Cardiac fibroblast (primary cell): ENCODE data around the gene CCRL2.
A peak's percentile ranks its signal among the peaks of the same experiment; 100 is the strongest.
"Not testable (repeated sequence)": the region's sequence is repeated elsewhere in the genome, so short reads cannot be mapped to it uniquely, and the experiment has no call there.

Experiments
- DNase-seq, 2 donors: peaks; one replicate each; pipeline versions ENCODE4 v3.0.0 to v3.0.0-alpha.2; 2010; ENCODE audit warnings: low read depth in 2 of 2
- H3K4me3 ChIP-seq, 2 donors: replicated peaks in 1 of 2; 1 replicate in 1 of 2; 2 replicates in 1 of 2; pipeline ENCODE4 v1.5.1; 2011; ENCODE audit warnings: low read depth in 2 of 2, low read length in 2 of 2, mild to moderate bottlenecking in 2 of 2, moderate library complexity in 1 of 2
- TF ChIP-seq, protein P1 (sequence below): IDR thresholded peaks from one replicate; pipeline ENCODE4 v1.5.1; 2011; ENCODE audit warnings: low read depth, mild to moderate bottlenecking, low read length, inconsistent platforms

CCRL2 gene

DNA sequence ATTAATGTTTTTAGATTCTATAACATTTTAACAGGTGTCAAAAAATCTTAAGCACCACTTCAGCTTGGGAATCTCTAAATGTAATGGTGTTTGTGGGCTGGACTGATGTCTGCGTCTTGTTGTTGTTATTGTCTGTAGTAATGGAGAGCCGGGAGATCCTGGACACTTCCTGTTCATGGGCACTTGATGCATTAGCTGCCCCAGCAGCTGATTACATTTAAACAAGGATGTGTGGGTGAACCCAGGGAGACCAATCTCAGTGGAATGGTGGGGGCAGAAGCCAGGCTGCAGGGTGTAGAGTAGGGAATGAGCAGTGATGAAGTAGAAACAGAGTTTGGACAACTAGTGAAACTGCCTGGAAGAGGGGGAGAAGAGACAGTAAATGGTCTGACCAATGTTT, 8.0 kb upstream of the CCRL2 start:
- TF ChIP-seq, protein P1, sequence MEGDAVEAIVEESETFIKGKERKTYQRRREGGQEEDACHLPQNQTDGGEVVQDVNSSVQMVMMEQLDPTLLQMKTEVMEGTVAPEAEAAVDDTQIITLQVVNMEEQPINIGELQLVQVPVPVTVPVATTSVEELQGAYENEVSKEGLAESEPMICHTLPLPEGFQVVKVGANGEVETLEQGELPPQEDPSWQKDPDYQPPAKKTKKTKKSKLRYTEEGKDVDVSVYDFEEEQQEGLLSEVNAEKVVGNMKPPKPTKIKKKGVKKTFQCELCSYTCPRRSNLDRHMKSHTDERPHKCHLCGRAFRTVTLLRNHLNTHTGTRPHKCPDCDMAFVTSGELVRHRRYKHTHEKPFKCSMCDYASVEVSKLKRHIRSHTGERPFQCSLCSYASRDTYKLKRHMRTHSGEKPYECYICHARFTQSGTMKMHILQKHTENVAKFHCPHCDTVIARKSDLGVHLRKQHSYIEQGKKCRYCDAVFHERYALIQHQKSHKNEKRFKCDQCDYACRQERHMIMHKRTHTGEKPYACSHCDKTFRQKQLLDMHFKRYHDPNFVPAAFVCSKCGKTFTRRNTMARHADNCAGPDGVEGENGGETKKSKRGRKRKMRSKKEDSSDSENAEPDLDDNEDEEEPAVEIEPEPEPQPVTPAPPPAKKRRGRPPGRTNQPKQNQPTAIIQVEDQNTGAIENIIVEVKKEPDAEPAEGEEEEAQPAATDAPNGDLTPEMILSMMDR, result no peak
- DNase-seq, result no peak
- no peak overlapping the region for H3K4me3 ChIP-seq

DNA sequence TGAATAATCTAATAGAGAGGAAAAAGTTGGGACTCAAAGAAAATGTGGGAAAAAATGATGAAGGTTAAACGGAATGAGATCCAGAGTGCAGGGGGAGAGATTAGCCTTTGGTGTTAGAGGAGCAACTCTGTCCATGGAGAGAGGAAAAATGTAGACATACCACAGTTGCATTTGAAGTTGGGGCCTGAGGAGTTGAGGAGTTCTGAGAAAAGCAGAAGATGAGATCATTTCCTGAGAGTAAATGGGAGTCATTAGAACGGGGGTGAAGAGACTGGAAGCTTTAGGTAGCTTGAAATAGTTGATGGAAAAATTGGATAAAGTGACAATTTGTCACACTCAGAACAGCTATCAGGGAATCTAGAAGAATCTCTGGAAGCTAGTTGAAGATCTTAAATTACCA, 7.5 kb upstream of the CCRL2 start:
- no peak overlapping the region for H3K4me3 ChIP-seq
- TF ChIP-seq, protein P1, result no peak
- DNase-seq, result peak in 1 of 2 donors; percentile 38

- DNase-seq, result peak; percentile 57 to 59
- H3K4me3 ChIP-seq, result no peak overlapping the region
- TF ChIP-seq, protein P1, result no peak
Measured at GRCh38 chr3:46400000-46400734, 6.9 kb upstream of the CCRL2 start.

DNA sequence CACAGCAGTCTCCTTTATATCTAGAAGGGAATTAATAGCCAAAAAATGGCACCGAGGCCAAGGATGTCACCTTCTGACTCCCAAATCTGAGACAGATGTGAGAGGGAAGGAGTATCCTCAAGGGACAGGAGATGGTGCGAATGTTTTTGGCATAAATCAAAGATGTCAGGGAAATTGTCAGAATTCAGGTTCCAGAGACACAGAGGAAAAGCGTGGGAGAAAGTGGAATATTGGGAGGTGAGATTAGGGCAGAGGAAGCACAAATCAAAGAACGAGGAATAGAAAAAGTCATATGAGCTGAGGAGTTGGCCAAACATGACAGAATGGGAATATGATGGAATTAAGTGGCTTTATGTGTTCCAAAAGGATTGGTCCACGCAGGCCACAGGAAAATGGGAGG, 6.2 kb upstream of the CCRL2 start:
- no peak overlapping the region for H3K4me3 ChIP-seq
- no peak for DNase-seq
- TF ChIP-seq, protein P1, result no peak

- H3K4me3 ChIP-seq, result no peak overlapping the region
- DNase-seq, result no peak
- TF ChIP-seq, protein P1, result no peak
Measured at GRCh38 chr3:46401579-46401978, 5.5 kb upstream of the CCRL2 start.

DNA sequence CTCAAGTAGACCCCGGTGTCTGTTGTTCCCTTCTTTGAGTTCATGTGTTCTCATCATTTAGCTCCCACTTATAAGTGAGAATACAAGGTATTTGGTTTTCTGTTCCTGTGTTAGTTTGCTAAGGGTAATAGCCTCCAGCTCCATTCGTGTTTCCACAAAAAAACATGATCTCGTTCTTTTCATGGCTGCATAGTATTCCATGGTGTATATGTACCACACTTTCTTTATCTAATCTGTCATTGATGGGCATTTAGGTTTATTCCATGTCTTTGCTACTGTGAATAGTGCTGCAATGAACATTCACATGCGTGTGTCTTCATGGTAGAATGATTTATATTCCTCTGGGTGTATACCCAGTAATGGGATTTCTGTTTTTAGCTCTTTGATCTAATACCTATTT, 4.2 kb upstream of the CCRL2 start:
- not testable (repeated sequence) for DNase-seq, H3K4me3 ChIP-seq

DNA sequence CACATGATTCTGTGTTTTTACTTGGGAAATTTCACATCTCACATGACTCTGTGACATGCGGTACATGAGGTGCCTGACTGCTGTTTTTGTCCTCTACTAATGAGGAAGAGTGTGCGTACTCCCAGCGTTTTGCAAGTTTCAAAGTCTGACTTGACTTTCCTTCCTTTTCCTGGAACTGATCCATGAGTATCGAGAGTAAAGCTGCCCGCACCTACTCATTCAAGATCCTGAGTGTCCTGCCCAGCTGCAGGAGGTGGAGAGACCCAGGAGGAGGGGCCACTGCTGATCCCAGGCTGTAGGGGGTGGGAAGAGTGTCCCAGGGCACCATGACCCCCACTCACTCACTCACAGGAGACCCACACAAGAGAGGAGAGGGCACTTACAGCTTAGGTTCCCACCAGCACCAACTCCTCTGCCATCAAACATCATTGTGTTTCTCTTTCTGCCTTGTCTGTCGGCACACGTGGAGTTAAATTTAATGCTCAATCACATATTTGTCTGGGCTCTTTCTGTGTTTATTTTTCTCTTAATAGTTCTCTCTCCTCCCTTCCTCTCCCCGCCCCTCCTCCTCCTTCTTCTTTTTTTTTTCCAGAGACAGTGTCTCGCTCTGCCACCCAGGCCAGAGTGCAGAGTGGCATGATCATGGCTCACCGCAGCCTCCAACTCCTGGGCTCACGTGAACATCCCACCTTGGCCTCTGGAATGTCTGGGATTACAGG, 1.6 kb upstream of the CCRL2 start:
- TF ChIP-seq, protein P1, result no peak
- no peak overlapping the region for H3K4me3 ChIP-seq
- DNase-seq, result no peak
